ENCODE data around the gene AHNAK.
"Not testable (repeated sequence)": the region's sequence is repeated elsewhere in the genome, so short reads cannot be mapped to it uniquely, and the experiment has no call there.

Gene AHNAK

GRCh38 chr11:62573592-62574362 is 27.2 kb upstream of the AHNAK start, which contains the start of gene EEF1G:
EEF1G (minus strand) TSS chr11:62573891; CDS start chr11:62573842, 49 bp downstream.
- peak; percentile 42 for FAIRE-seq
- DNase-seq (ENCODE audit: insufficient read length, low spot score): peak; percentile 93

- DNase-seq (ENCODE audit: insufficient read length, low spot score): peak; percentile 17
- FAIRE-seq: no peak
These were observed 26.5 kb upstream of the AHNAK start for GRCh38 chr11:62573006-62573591.

- FAIRE-seq (no peak), DNase-seq (ENCODE audit: insufficient read length, low spot score) (no peak)
These were observed 25.8 kb upstream of the AHNAK start for GRCh38 chr11:62572431-62572830.

GRCh38 chr11:62571493-62571892 is 24.9 kb upstream of the AHNAK start:
- DNase-seq (ENCODE audit: insufficient read length, low spot score); FAIRE-seq: not testable (repeated sequence)

GRCh38 chr11:62570903-62571302 is 24.3 kb upstream of the AHNAK start:
- not testable (repeated sequence) for DNase-seq (ENCODE audit: insufficient read length, low spot score); FAIRE-seq

GRCh38 chr11:62569611-62570010 is 23.0 kb upstream of the AHNAK start:
- FAIRE-seq (no peak), DNase-seq (ENCODE audit: insufficient read length, low spot score) (no peak)

GRCh38 chr11:62567018-62567633 is 20.5 kb upstream of the AHNAK start:
- FAIRE-seq (no peak), DNase-seq (ENCODE audit: insufficient read length, low spot score) (no peak)

- FAIRE-seq: no peak
These were observed 19.6 kb upstream of the AHNAK start for GRCh38 chr11:62566247-62566646.

GRCh38 chr11:62565100-62565802 is 18.6 kb upstream of the AHNAK start:
- no peak for DNase-seq (ENCODE audit: insufficient read length, low spot score)
- FAIRE-seq: no peak

More at GRCh38 chr11:62566247-62566646, 19.6 kb upstream of the AHNAK start:
- DNase-seq (ENCODE audit: insufficient read length, low spot score): no peak

- FAIRE-seq: not testable (repeated sequence)
These were observed 15.1 kb upstream of the AHNAK start for GRCh38 chr11:62561677-62562230.

GRCh38 chr11:62560566-62561103 is 14.0 kb upstream of the AHNAK start:
- DNase-seq (ENCODE audit: insufficient read length, low spot score): peak; percentile 84
- no peak for FAIRE-seq

More at GRCh38 chr11:62561677-62562230, 15.1 kb upstream of the AHNAK start:
- not testable (repeated sequence) for DNase-seq (ENCODE audit: insufficient read length, low spot score)

- DNase-seq (ENCODE audit: insufficient read length, low spot score); FAIRE-seq: not testable (repeated sequence)
These were observed 13.0 kb upstream of the AHNAK start for GRCh38 chr11:62559626-62560025.

- DNase-seq (ENCODE audit: insufficient read length, low spot score) (no peak), FAIRE-seq (no peak)
These were observed 12.6 kb upstream of the AHNAK start for GRCh38 chr11:62559204-62559603.

- no peak for FAIRE-seq
- no peak for DNase-seq (ENCODE audit: insufficient read length, low spot score)
These were observed 12.1 kb upstream of the AHNAK start for GRCh38 chr11:62558669-62559068.

GRCh38 chr11:62556875-62557631 is 10.4 kb upstream of the AHNAK start:
- no peak for DNase-seq (ENCODE audit: insufficient read length, low spot score)
- FAIRE-seq: no peak

- FAIRE-seq: no peak
These were observed 9.7 kb upstream of the AHNAK start for GRCh38 chr11:62556108-62556874.

GRCh38 chr11:62555464-62556107 is 9.0 kb upstream of the AHNAK start:
- FAIRE-seq: no peak
- DNase-seq (ENCODE audit: insufficient read length, low spot score): no peak

More at GRCh38 chr11:62556108-62556874, 9.7 kb upstream of the AHNAK start:
- DNase-seq (ENCODE audit: insufficient read length, low spot score): peak; percentile 92
